Measurements from ENCODE around the gene SPRR2G.
"Not testable (repeated sequence)": the region's sequence is repeated elsewhere in the genome, so short reads cannot be mapped to it uniquely, and the experiment has no call there.

SPRR2G gene

DNA sequence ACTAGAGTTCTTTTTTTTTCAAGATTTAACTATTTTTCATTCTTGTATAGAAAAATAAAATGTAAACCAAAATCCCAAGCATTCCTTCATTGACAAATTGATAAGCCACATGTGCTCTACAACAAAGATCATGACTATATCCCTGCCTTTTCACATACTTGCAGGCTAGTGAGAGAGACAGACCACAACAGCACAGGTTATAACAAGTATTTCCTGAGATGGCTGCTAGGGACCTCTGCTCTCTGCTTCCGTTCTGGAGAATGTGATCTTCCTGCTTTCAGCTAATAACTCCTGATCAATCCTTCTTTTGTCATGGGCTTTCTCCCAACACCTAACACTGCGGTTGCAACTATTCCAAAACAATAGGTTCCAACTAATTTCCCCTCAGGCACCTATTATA lies 23.4 kb downstream of the SPRR2G start:
- H3K4me3 Mint-ChIP-seq: no peak overlapping the region

DNA sequence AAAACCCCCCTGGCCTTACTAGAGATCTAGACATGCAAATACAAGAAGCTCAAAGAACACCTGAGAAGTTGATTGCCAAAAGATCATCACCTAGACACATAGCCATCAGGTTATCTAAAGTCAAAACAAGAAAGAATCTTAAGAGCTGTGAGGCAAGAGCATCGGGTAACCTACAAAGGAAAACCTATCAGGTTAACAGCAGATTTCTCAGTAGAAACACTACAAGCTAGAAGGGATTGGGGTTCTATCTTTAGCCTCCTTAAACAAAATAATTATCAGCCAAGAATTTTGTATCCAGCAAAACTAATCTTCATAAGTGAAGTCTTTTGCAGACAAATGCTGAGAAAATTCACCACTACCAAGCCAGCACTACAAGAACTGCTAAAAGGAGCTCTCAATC lies 25.2 kb downstream of the SPRR2G start:
- no peak for ATAC-seq
- H3K4me1 Mint-ChIP-seq: no peaks in the 10 kb centered on the region
- H3K4me3 Mint-ChIP-seq: no peak overlapping the region
- no peaks in the 10 kb centered on the region for H3K36me3 Mint-ChIP-seq
- H3K27ac Mint-ChIP-seq: no peak overlapping the region
- H3K27me3 Mint-ChIP-seq: peaks cover 15% of the 10 kb centered on the region
- H3K9me3 Mint-ChIP-seq: peaks cover 16% of the 10 kb centered on the region

More for the DNA sequence above, 23.4 kb downstream of the SPRR2G start:
- Mint-ChIP-seq H3K9me3 (peaks cover 16% of the 10 kb centered on the region), H3K4me1 (no peaks in the 10 kb centered on the region), H3K27ac (no peak overlapping the region), H3K36me3 (no peaks in the 10 kb centered on the region), H3K27me3 (peaks cover 31% of the 10 kb centered on the region)
- ATAC-seq: no peak

DNA sequence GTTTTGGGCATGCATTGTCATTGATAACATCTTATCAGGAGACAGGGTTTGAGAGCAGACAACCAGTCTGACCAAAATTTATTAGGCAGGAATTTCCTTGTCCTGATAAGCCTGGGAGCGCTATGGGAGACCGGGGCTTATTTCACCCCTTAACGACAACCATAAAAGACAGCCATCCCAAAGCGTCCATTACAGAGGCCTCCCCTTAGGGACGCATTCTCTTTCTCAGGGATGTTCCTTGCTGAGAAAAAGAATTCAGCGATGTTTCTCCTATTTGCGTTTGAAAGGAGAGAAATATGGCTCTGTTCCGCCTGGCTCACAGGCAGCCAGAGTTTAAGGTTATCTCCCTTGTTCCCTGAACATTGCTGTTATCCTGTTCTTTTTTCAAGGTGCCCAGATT lies 26.9 kb downstream of the SPRR2G start:
- not testable (repeated sequence) for H3K36me3 Mint-ChIP-seq, H3K4me3 Mint-ChIP-seq, ATAC-seq, H3K27me3 Mint-ChIP-seq, H3K4me1 Mint-ChIP-seq, H3K27ac Mint-ChIP-seq
- peaks cover 16% of the 10 kb centered on the region for H3K9me3 Mint-ChIP-seq

DNA sequence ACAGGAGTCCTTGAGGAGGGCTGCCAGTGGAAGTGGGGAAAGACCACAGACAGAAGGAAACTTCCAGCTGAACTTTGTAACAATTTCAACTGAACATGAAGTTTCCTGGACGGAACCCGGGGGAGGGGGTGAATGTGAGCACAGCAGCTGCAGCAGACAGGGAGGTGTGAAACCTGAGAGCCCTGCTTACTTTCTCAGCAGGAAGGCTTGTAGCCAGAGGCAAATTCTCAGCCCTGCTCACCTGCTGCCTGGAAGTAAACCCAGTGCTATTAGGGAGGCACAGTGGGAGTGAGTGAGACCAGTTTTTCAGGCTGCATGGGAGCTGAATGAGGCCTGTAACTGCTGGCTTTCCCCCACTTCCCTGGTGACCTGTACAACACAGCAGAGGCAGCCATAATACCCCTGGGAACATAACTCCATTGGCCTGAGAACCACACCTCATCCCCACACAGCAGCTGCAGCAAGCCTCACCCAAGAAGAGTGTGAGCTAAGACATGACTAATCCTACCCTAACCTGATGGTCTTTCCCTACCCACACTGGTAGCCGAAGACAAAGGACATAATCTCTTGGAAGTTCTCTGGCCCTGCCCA lies 27.8 kb downstream of the SPRR2G start:
- peaks cover 16% of the 10 kb centered on the region for H3K9me3 Mint-ChIP-seq
- H3K4me3 Mint-ChIP-seq: no peak overlapping the region
- H3K4me1 Mint-ChIP-seq: no peaks in the 10 kb centered on the region
- no peaks in the 10 kb centered on the region for H3K36me3 Mint-ChIP-seq
- no peak overlapping the region for H3K27ac Mint-ChIP-seq
- H3K27me3 Mint-ChIP-seq: peaks cover 16% of the 10 kb centered on the region
- ATAC-seq: no peak

GRCh38 chr1:153120945-153121344 lies 29.7 kb downstream of the SPRR2G start:
- H3K9me3 Mint-ChIP-seq: peaks cover 13% of the 10 kb centered on the region
- no peak for ATAC-seq
- H3K27me3 Mint-ChIP-seq: peaks cover 35% of the 10 kb centered on the region
- H3K4me1 Mint-ChIP-seq: no peaks in the 10 kb centered on the region
- no peak overlapping the region for H3K4me3 Mint-ChIP-seq
- H3K36me3 Mint-ChIP-seq: no peaks in the 10 kb centered on the region
- H3K27ac Mint-ChIP-seq: no peak overlapping the region

GRCh38 chr1:153119491-153119971 lies 31.2 kb downstream of the SPRR2G start:
- no peaks in the 10 kb centered on the region for H3K36me3 Mint-ChIP-seq

DNA sequence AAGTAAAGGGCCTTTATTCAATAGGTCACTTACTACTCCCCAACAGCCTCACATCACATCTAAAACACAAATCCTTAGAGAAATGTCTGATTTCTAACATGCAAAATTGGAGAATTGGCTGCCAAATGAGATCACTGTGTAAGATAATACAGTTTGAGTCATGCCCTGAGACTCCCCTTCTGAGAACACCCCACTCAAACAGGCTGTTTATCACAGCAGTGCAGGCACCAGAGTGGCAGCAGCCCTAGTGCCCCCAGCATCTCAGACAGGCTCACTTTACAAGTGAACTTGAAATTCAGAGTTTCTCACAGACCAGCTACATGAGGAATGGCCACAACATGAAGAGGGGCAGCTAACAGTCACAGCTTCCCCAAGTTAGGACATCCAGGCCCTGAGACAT lies 35.4 kb downstream of the SPRR2G start:
- H3K27me3 Mint-ChIP-seq: peaks cover 74% of the 10 kb centered on the region
- not testable (repeated sequence) for H3K4me1 Mint-ChIP-seq, H3K9me3 Mint-ChIP-seq

More at GRCh38 chr1:153119491-153119971, 31.2 kb downstream of the SPRR2G start:
- no peak for ATAC-seq
- H3K4me1 Mint-ChIP-seq: no peaks in the 10 kb centered on the region
- H3K4me3 Mint-ChIP-seq: no peak overlapping the region
- peaks cover 48% of the 10 kb centered on the region for H3K27me3 Mint-ChIP-seq
- H3K9me3 Mint-ChIP-seq: peaks cover 4% of the 10 kb centered on the region
- H3K27ac Mint-ChIP-seq: no peak overlapping the region

DNA sequence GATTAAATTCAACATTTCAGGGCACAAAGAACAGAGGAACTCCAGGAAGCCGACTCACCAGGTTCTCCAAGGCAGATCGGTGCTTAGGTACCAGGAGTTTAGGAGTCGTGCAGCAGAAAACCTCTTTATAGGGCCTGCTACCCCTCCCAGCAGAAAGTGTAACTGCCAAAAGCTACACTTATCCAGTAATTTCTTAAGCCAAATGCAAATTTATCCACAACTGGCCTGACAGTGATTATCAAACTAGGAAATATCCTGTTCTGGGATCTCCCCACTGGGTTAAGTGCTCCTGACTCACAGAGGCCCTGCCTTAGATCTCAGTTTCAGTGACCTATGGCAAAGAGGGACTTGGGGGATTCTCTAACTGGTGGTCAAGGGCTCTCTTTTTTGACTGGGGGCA lies 37.3 kb downstream of the SPRR2G start, which contains the start of gene SPRR2F:
SPRR2F (minus strand) TSS at position 101 of the 400 bp plus-strand sequence. CDS start 783 bp downstream, outside the sequence.
- Mint-ChIP-seq H3K4me1 (no peaks in the 10 kb centered on the region), H3K27me3 (peaks cover 63% of the 10 kb centered on the region), H3K27ac (no peak within 1 kb of the TSS), H3K4me3 (no peak within 1 kb of the TSS), H3K36me3 (no peaks in the 10 kb centered on the region), H3K9me3 (peaks cover 2% of the 10 kb centered on the region)
- ATAC-seq: no peak

More for the DNA sequence above, 35.4 kb downstream of the SPRR2G start:
- H3K4me3 Mint-ChIP-seq, H3K36me3 Mint-ChIP-seq, ATAC-seq, H3K27ac Mint-ChIP-seq: not testable (repeated sequence)

DNA sequence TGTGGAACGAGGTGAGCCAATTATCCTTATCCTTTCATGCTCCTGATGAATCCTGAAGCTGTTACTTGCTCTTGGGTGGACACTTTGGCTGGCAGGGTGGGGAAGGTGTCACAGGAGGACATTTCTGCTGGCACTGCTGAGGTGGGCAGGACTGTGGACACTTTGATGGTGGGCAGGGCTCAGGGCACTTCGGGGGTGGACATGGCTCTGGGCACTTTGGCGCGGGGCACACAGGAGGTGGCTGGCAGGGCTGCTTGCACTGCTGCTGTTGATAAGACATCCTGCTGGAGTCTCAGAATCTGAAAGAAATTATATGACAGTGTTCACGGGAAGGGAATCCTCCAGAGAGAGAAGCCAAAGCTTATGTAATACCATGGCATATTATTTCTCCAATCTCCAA lies 38.2 kb downstream of the SPRR2G start:
- not testable (repeated sequence) for H3K4me3 Mint-ChIP-seq, H3K36me3 Mint-ChIP-seq, H3K27ac Mint-ChIP-seq, H3K4me1 Mint-ChIP-seq, ATAC-seq, H3K9me3 Mint-ChIP-seq
- H3K27me3 Mint-ChIP-seq: peaks cover 53% of the 10 kb centered on the region

- H3K27me3 Mint-ChIP-seq: peaks cover 8% of the 10 kb centered on the region
- no peaks in the 10 kb centered on the region for H3K36me3 Mint-ChIP-seq
- H3K27ac Mint-ChIP-seq: no peak overlapping the region
- no peak overlapping the region for H3K4me3 Mint-ChIP-seq
- H3K4me1 Mint-ChIP-seq: no peaks in the 10 kb centered on the region
- ATAC-seq: no peak
- peaks cover 6% of the 10 kb centered on the region for H3K9me3 Mint-ChIP-seq
These were observed 50.4 kb downstream of the SPRR2G start for GRCh38 chr1:153100245-153100644.
